ENCODE data around the gene OR2D2.
"Not testable (repeated sequence)": the region's sequence is repeated elsewhere in the genome, so short reads cannot be mapped to it uniquely, and the experiment has no call there.

OR2D2 gene

GRCh38 chr11:6892400-6892799 is at the start of gene OR2D2:
TSS of gene OR2D2 (minus strand) at chr11:6892500. CDS start at chr11:6892500, 0 bp downstream.
- no peak for DNase-seq

- no peak for DNase-seq
Observed at GRCh38 chr11:6941970-6942369, 49.7 kb upstream of the OR2D2 start.

GRCh38 chr11:6932145-6932544 is 39.8 kb upstream of the OR2D2 start:
- no peak for DNase-seq

- DNase-seq = no peak
Observed at GRCh38 chr11:6931146-6931713, 38.9 kb upstream of the OR2D2 start.

- DNase-seq = no peak
Observed at GRCh38 chr11:6928916-6929315, 36.6 kb upstream of the OR2D2 start.

- no peak for DNase-seq
Observed at GRCh38 chr11:6927030-6927617, 34.8 kb upstream of the OR2D2 start.

- DNase-seq = no peak
Observed at GRCh38 chr11:6926208-6927029, 34.1 kb upstream of the OR2D2 start, which contains the start of gene ZNF215. TSS of gene ZNF215 (plus strand) at chr11:6926426. CDS start at chr11:6932273, 5,847 bp downstream.

- no peak for DNase-seq
Observed at GRCh38 chr11:6925636-6926207, 33.4 kb upstream of the OR2D2 start.

- DNase-seq = no peak
Observed at GRCh38 chr11:6925007-6925577, 32.8 kb upstream of the OR2D2 start.

GRCh38 chr11:6920702-6921101 is 28.4 kb upstream of the OR2D2 start, which contains the start of gene OR2D3:
TSS of gene OR2D3 (plus strand) at chr11:6921002. CDS start at chr11:6921002, 0 bp downstream.
- DNase-seq = no peak

- DNase-seq = no peak
Observed at GRCh38 chr11:6919698-6920097, 27.4 kb upstream of the OR2D2 start.

GRCh38 chr11:6911948-6912347 is 19.6 kb upstream of the OR2D2 start:
- DNase-seq = no peak

- DNase-seq = no peak
Observed at GRCh38 chr11:6911378-6911777, 19.1 kb upstream of the OR2D2 start.

GRCh38 chr11:6904804-6905203 is 12.5 kb upstream of the OR2D2 start:
- DNase-seq = not testable (repeated sequence)

GRCh38 chr11:6900327-6900999 is 8.2 kb upstream of the OR2D2 start:
- no peak for DNase-seq

GRCh38 chr11:6898911-6899310 is 6.6 kb upstream of the OR2D2 start:
- no peak for DNase-seq

GRCh38 chr11:6895010-6895409 is 2.7 kb upstream of the OR2D2 start:
- no peak for DNase-seq

GRCh38 chr11:6894097-6894496 is 1.8 kb upstream of the OR2D2 start:
- no peak for DNase-seq

- no peak for DNase-seq
Observed at GRCh38 chr11:6889835-6890234, 2.5 kb downstream of the OR2D2 start.

- no peak for DNase-seq
Observed at GRCh38 chr11:6888830-6889229, 3.5 kb downstream of the OR2D2 start.

GRCh38 chr11:6887711-6888110 is 4.6 kb downstream of the OR2D2 start:
- not testable (repeated sequence) for DNase-seq

GRCh38 chr11:6882751-6883150 is 9.5 kb downstream of the OR2D2 start:
- no peak for DNase-seq

GRCh38 chr11:6876914-6877313 is 15.4 kb downstream of the OR2D2 start:
- no peak for DNase-seq
